Vagina (tissue), 2 donors: ENCODE results near the gene SLC27A2. TPM values are rescaled to one million over a fixed set of nuclear protein-coding genes. Genes with fewer than 3 reads are reported as not detected.
"Not testable (repeated sequence)": the region's sequence is repeated elsewhere in the genome, so short reads cannot be mapped to it uniquely, and the experiment has no call there.

Experiments used
- DNase-seq, 2 donors: peaks; one replicate each; pipeline ENCODE4 v3.0.0-alpha.2; 2017; ENCODE audit errors: extremely low spot score in 2 of 2
- H3K27ac ChIP-seq: fragments of 200-600 bp; sonication (generic); one replicate; pipeline ENCODE4 v1.5.1; 2019
- H3K27me3 ChIP-seq: fragments of 200-600 bp; sonication (generic); one replicate; pipeline ENCODE4 v1.5.1; 2019
- H3K36me3 ChIP-seq, 2 donors: fragments of 200-600 bp; sonication (generic); one replicate each; pipeline ENCODE4 v1.5.1; 2017 to 2019
- H3K4me1 ChIP-seq: fragments of 200-600 bp; sonication (generic); one replicate; pipeline ENCODE4 v1.5.1; 2019
- H3K4me3 ChIP-seq, 2 donors: fragments of 200-600 bp; sonication (generic); 1 replicate in 1 of 2; 2 replicates in 1 of 2; pipeline ENCODE4 v1.5.1; 2016 to 2019
- H3K9me3 ChIP-seq: fragments of 200-600 bp; sonication (generic); one replicate; pipeline ENCODE4 v1.5.1; 2019
- POLR2A ChIP-seq, 2 donors: fragments of 450-650 bp; IDR thresholded peaks; one replicate each; pipeline ENCODE4 v1.6.1; 2017; ENCODE audit warnings: antibody characterized with exemption in 2 of 2, mild to moderate bottlenecking in 2 of 2, moderate library complexity in 2 of 2
- POLR2AphosphoS5 ChIP-seq, 2 donors: sonication (generic); formaldehyde crosslinking; IDR thresholded peaks; one replicate each; pipeline ENCODE4 v1.9.0; 2017; ENCODE audit warnings: antibody characterized with exemption in 2 of 2, mild to moderate bottlenecking in 2 of 2, low read depth in 1 of 2; ENCODE audit not compliant: insufficient read depth in 1 of 2
- intact Hi-C: fragments of 100-400 bp; cut with DNase I; formaldehyde crosslinking; loops from one replicate; pipeline ENCODE4 v1.15.1; 2023
- total RNA-seq: library from RNA; depleted of rRNA; stranded (reverse); fragments of >200 nt; gene quantifications from one replicate; pipeline ENCODE4 v1.2.3, GENCODE V29; 2016
- TF ChIP-seq, protein P1 (sequence below), 3 experiments: fragments of 450-650 bp in 2 of 3; fragments of 200-600 bp in 1 of 3; sonication (generic) in 1 of 3; IDR thresholded peaks; one replicate each; pipeline ENCODE4 v1.5.1; 2017 to 2019; ENCODE audit warnings: antibody characterized with exemption in 3 of 3, mild to moderate bottlenecking in 2 of 3, moderate library complexity in 2 of 3

Gene SLC27A2
- total RNA-seq, 1 donor from 2014 or later, result 3.2 TPM

DNA sequence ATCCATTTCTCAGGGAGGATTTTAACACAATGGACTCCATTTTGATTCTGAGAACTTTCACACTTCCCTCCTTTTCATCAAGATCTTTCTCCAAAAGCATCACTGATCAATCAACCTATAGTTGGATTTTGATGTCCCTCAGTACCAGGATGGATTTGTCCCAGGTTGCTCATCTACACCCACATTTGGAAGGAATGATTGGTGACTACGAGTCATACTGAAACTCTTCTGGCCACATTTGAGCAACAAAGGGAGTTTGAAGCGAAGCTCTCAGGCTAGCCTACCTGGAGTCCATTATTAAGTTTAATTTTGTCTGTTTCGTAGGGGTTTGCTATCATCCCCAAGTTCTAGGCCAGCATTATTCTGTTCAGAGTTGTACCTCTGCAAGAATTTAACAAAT, 31.6 kb upstream of the SLC27A2 start:
- TF ChIP-seq, protein P1, sequence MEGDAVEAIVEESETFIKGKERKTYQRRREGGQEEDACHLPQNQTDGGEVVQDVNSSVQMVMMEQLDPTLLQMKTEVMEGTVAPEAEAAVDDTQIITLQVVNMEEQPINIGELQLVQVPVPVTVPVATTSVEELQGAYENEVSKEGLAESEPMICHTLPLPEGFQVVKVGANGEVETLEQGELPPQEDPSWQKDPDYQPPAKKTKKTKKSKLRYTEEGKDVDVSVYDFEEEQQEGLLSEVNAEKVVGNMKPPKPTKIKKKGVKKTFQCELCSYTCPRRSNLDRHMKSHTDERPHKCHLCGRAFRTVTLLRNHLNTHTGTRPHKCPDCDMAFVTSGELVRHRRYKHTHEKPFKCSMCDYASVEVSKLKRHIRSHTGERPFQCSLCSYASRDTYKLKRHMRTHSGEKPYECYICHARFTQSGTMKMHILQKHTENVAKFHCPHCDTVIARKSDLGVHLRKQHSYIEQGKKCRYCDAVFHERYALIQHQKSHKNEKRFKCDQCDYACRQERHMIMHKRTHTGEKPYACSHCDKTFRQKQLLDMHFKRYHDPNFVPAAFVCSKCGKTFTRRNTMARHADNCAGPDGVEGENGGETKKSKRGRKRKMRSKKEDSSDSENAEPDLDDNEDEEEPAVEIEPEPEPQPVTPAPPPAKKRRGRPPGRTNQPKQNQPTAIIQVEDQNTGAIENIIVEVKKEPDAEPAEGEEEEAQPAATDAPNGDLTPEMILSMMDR (IDR thresholded peaks at IDR 0.05), result no peak
- TF ChIP-seq POLR2AphosphoS5 (IDR thresholded peaks at IDR 0.05; ENCODE audit: insufficient read depth in 1 of 2, low read depth in 1 of 2) (no peak), POLR2A (IDR thresholded peaks at IDR 0.05) (no peak)

DNA sequence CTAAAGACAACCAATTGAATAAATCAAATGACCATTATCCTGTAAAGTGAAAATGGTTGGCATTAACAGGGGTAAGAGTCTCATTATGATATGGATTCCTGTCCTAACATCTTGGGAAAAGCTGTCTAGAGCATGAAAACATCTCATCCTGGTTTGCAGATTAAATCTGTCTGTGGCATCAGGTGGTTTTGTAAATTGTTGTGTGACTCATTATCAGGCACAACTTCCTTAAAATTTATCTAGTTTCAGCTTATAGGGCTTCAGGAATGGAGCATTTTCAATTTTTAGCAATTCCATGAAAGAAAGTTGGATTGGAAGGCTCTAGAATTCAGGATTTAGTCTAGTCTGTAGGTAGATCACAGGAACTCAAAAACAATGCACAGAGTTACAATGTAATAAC, 31.1 kb upstream of the SLC27A2 start:
- H3K9me3 ChIP-seq, result no peaks in the 10 kb centered on the region
- DNase-seq, result no peak
- intact Hi-C loops, result no loop called here
- no peaks in the 10 kb centered on the region for H3K27me3 ChIP-seq
- TF ChIP-seq, protein P1 (IDR thresholded peaks at IDR 0.05), result no peak
- TF ChIP-seq POLR2A (IDR thresholded peaks at IDR 0.05), result no peak
- TF ChIP-seq POLR2AphosphoS5 (IDR thresholded peaks at IDR 0.05; ENCODE audit: insufficient read depth in 1 of 2, low read depth in 1 of 2), result no peak
- H3K4me1 ChIP-seq, result no peaks in the 10 kb centered on the region
- H3K4me3 ChIP-seq, result no peak overlapping the region
- H3K36me3 ChIP-seq, result no peaks in the 10 kb centered on the region
- H3K27ac ChIP-seq, result no peak overlapping the region

More for the DNA sequence above, 31.6 kb upstream of the SLC27A2 start:
- no peak for DNase-seq
- no peaks in the 10 kb centered on the region for H3K4me1 ChIP-seq
- intact Hi-C loops, result no loop called here
- no peak overlapping the region for H3K4me3 ChIP-seq
- H3K27ac ChIP-seq, result no peak overlapping the region
- H3K36me3 ChIP-seq, result no peaks in the 10 kb centered on the region
- no peaks in the 10 kb centered on the region for H3K9me3 ChIP-seq
- H3K27me3 ChIP-seq, result no peaks in the 10 kb centered on the region

DNA sequence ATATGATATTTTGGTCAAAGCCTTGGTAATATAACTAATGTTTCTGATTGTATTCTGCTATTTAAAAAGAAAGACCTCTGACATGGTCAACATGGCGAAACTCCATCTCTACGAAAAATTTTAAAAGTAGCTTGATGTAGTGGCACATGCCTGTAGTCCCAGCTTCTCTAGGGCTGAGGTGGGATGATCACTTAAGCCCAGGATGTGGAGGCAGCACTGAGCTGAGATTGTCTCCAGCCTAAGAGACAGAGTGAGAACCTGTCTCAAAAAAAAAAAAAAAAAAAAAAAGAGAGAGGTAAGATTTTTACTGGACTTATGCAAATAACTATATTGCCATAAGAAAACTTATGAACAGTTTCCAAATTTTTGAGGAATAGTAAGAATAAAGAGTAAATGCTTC, 30.5 kb upstream of the SLC27A2 start:
- TF ChIP-seq POLR2AphosphoS5 (IDR thresholded peaks at IDR 0.05; ENCODE audit: insufficient read depth in 1 of 2, low read depth in 1 of 2) (no peak), POLR2A (IDR thresholded peaks at IDR 0.05) (no peak)
- TF ChIP-seq, protein P1 (IDR thresholded peaks at IDR 0.05), result no peak
- no peak for DNase-seq
- H3K4me1 ChIP-seq, result no peaks in the 10 kb centered on the region
- H3K9me3 ChIP-seq, result no peaks in the 10 kb centered on the region
- H3K27me3 ChIP-seq, result no peaks in the 10 kb centered on the region
- H3K36me3 ChIP-seq, result no peaks in the 10 kb centered on the region
- intact Hi-C loops, result no loop called here
- no peak overlapping the region for H3K4me3 ChIP-seq
- H3K27ac ChIP-seq, result no peak overlapping the region

DNA sequence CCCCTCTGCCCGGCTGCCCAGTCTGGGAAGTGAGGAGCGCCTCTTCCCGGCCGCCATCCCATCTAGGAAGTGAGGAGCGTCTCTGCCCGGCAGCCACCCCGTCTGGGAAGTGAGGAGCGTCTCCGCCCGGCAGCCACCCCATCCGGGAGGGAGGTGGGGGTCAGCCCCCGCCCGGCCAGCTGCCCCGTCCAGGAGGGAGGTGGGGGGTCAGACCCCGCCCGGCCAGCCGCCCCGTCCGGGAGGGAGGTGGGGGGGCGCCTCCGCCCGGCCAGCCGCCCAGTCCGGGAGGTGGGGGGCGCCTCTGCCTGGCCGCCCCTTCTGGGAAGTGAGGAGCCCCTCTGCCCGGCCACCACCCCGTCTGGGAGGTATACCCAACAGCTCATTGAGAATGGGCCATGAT, 23.8 kb upstream of the SLC27A2 start:
- H3K9me3 ChIP-seq, H3K27me3 ChIP-seq, intact Hi-C loops, H3K4me3 ChIP-seq, DNase-seq, H3K36me3 ChIP-seq, H3K27ac ChIP-seq, H3K4me1 ChIP-seq: not testable (repeated sequence)

DNA sequence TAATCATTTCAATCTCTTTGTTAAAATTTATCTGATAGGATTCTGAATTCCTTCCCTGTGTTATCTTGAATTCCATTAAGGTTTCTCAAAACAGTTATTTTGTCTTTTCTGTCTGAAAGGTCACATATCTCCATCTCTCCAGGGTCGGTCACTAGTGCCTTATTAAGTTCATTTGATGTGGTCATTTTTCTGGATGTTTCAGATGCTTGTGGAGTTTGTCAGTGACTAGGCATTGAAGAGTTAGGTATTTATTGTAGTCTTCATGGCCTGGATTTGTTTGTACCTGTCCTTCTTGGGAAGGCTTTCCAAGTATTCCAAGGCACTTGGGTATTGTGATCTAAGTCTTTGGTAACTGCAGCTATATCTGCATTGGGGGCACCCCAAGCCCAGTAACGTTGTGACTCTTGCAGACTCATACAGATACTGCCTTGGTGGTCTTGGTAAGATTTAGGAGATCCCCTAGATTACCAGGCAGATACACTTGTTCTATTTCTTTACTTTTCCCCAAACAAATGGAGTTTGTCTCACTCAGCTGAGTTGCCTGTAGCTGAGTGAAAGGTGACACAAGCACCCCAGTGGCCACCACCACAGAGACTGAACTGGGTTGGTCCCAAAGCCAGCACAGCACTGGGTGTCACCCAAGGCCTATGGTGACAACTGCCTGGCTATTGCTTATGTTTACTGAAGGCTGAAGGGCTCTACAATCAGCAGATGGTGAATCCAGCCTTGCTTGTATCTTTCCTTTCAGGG, 18.9 kb upstream of the SLC27A2 start:
- Histone ChIP-seq H3K27me3 (no peaks in the 10 kb centered on the region), H3K4me1 (no peaks in the 10 kb centered on the region), H3K36me3 (no peaks in the 10 kb centered on the region), H3K27ac (no peak overlapping the region), H3K9me3 (no peaks in the 10 kb centered on the region), H3K4me3 (no peak overlapping the region)
- intact Hi-C loops, result no loop called here
- TF ChIP-seq POLR2AphosphoS5 (IDR thresholded peaks at IDR 0.05; ENCODE audit: insufficient read depth in 1 of 2, low read depth in 1 of 2) (no peak), POLR2A (IDR thresholded peaks at IDR 0.05) (no peak)
- TF ChIP-seq, protein P1 (IDR thresholded peaks at IDR 0.05), result no peak
- DNase-seq, result no peak
